Smooth muscle cell (in vitro differentiated cells): ENCODE data around the gene KIF6. TPM values are rescaled to one million over a fixed set of nuclear protein-coding genes. Genes with fewer than 3 reads are reported as not detected.
A peak's percentile ranks its signal among the peaks of the same experiment; 100 is the strongest.

Source experiments
- DNase-seq: peaks from one replicate; lab custom pipeline; 2025; ENCODE audit not compliant: unreplicated experiment; lab: John Stamatoyannopoulos, UW
- H2AFZ ChIP-seq: fragments of 200-600 bp; sonication (generic); 2 replicates; pipeline ENCODE4 v1.6.0; 2016; ENCODE audit warnings: antibody characterized with exemption, low read depth, mild to moderate bottlenecking
- H3F3A ChIP-seq: fragments of 200-600 bp; sonication (generic); 2 replicates; pipeline ENCODE4 v1.6.0; 2017; ENCODE audit warnings: antibody characterized with exemption, low read depth
- H3K27ac ChIP-seq: fragments of 200-600 bp; sonication (generic); 2 replicates; pipeline ENCODE4 v1.5.1; 2016; ENCODE audit warnings: low read depth, mild to moderate bottlenecking
- H3K27me3 ChIP-seq: fragments of 200-600 bp; sonication (generic); 2 replicates; pipeline ENCODE4 v1.6.1; 2016; ENCODE audit warnings: low read depth, mild to moderate bottlenecking
- H3K36me3 ChIP-seq: fragments of 200-600 bp; sonication (generic); 2 replicates; pipeline ENCODE4 v1.5.1; 2016; ENCODE audit warnings: low read depth
- H3K4me1 ChIP-seq: fragments of 200-600 bp; sonication (generic); 2 replicates; pipeline ENCODE4 v1.5.1; 2016; ENCODE audit warnings: low read depth
- H3K4me2 ChIP-seq: fragments of 200-600 bp; sonication (generic); 2 replicates; pipeline ENCODE4 v1.6.0; 2016; ENCODE audit warnings: mild to moderate bottlenecking
- H3K4me3 ChIP-seq: fragments of 200-600 bp; sonication (generic); 2 replicates; pipeline ENCODE4 v1.5.1; 2016; ENCODE audit warnings: mild to moderate bottlenecking
- H3K79me2 ChIP-seq: fragments of 200-600 bp; sonication (generic); 2 replicates; pipeline ENCODE4 v1.6.0; 2016; ENCODE audit warnings: low read depth, mild to moderate bottlenecking
- H3K9ac ChIP-seq: fragments of 200-600 bp; sonication (generic); 2 replicates; pipeline ENCODE4 v1.6.0; 2016; ENCODE audit warnings: low read depth
- H3K9me3 ChIP-seq: fragments of 200-600 bp; sonication (generic); replicated peaks from 2 replicates; pipeline ENCODE4 v1.5.1; 2016; ENCODE audit warnings: low read depth
- H4K20me1 ChIP-seq: fragments of 200-600 bp; sonication (generic); 2 replicates; pipeline ENCODE4 v1.6.0; 2016; ENCODE audit warnings: low read depth
- WGBS: methylation state at CpG from one replicate; pipeline ENCODE4 v1.1.7; 2016; ENCODE audit warnings: low lambda C conversion rate; 5-methylcytosine and 5-hydroxymethylcytosine counted together
- polyA plus RNA-seq: library from polyadenylated mRNA; unstranded; fragments of >200 nt; fragmentation: Nextera tagmentation; extraction: Ambion mirVana; gene quantifications from 2 replicates; pipeline ENCODE4 v1.2.1, GENCODE V29; 2016
- total RNA-seq: library from RNA; depleted of rRNA; stranded (reverse); fragments of >200 nt; gene quantifications from 2 replicates; pipeline ENCODE4 v1.2.3, GENCODE V29; 2014
- TF ChIP-seq, protein P1 (sequence below): fragments of 200-600 bp; sonication (generic); IDR thresholded peaks from 2 replicates; pipeline ENCODE4 v1.5.1; 2017; ENCODE audit warnings: borderline replicate concordance, mild to moderate bottlenecking, antibody characterized with exemption; ENCODE audit not compliant: insufficient read depth, poor library complexity, severe bottlenecking

KIF6 gene
- total and polyA plus RNA-seq, 2 experiments from 2014 or later = 1.1 to 1.5 TPM

DNA sequence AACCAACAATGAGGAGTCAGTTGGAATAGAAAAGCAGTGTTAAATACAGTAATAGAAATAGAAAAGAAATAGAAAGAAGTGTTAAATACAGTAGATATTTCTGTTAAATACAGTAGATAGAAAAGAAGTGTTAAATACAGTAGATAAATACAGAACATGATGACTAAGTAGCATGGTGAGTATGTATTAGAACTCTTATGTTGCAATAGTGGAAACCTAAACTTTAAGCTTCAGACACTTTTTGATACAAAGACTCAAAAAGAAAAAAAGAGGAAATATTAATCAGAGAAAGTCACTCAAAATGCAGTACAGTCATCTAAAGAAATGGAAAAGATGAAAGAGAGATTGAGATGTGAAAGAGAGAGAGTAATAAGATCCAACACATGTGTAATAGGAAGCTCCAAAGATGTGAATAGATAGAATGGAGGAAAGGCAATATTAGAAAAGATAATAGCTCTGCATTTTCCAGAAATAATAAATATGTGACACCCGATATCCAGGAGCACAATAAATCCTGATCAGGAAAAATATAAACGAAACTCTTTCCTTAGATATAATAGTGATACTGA is 271.2 kb downstream of the KIF6 start:
- Histone ChIP-seq H3K79me2 (no peaks in the 10 kb centered on the region), H3F3A (peaks cover 16% of the 10 kb centered on the region), H3K9ac (no peak overlapping the region), H3K4me1 (no peaks in the 10 kb centered on the region), H3K4me2 (no peak overlapping the region), H3K27me3 (no peaks in the 10 kb centered on the region), H3K4me3 (no peak overlapping the region), H3K27ac (no peak overlapping the region), H3K36me3 (peaks cover 5% of the 10 kb centered on the region), H2AFZ (no peak overlapping the region), H3K9me3 (no peaks in the 10 kb centered on the region), H4K20me1 (no peaks in the 10 kb centered on the region)
- DNase-seq = no peak
- TF ChIP-seq, protein P1, sequence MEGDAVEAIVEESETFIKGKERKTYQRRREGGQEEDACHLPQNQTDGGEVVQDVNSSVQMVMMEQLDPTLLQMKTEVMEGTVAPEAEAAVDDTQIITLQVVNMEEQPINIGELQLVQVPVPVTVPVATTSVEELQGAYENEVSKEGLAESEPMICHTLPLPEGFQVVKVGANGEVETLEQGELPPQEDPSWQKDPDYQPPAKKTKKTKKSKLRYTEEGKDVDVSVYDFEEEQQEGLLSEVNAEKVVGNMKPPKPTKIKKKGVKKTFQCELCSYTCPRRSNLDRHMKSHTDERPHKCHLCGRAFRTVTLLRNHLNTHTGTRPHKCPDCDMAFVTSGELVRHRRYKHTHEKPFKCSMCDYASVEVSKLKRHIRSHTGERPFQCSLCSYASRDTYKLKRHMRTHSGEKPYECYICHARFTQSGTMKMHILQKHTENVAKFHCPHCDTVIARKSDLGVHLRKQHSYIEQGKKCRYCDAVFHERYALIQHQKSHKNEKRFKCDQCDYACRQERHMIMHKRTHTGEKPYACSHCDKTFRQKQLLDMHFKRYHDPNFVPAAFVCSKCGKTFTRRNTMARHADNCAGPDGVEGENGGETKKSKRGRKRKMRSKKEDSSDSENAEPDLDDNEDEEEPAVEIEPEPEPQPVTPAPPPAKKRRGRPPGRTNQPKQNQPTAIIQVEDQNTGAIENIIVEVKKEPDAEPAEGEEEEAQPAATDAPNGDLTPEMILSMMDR = no peak
- WGBS = 83% methylated on average over 2 of the region's 2 CpGs

DNA sequence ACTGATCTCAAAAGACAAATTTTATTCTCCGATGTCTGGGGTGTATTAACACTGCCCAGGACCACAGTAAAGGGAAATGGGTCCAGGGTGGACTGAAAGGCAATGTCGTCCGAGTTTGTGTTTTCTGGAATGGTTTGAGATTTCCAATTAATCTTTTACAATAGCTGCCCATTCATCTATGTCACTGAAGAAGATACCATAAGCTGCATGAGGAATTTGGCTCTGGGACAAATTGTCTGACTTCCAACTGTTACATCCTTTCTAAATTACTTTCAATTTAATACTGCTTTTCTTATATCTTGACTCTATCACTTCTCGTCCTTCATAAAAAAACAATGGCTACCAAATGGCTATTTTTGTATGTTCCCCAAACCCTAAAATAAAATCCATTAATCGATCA is 272.0 kb downstream of the KIF6 start:
- DNase-seq = no peak
- H3K27me3 ChIP-seq = no peaks in the 10 kb centered on the region
- WGBS = 89% methylated on average over 5 of the region's 5 CpGs
- H3F3A ChIP-seq = peaks cover 16% of the 10 kb centered on the region
- TF ChIP-seq, protein P1 = no peak
- H3K27ac ChIP-seq = peak overlapping the region; percentile 78
- no peaks in the 10 kb centered on the region for H4K20me1 ChIP-seq
- no peak overlapping the region for H2AFZ ChIP-seq
- H3K4me3 ChIP-seq = no peak overlapping the region
- H3K9ac ChIP-seq = no peak overlapping the region
- peak overlapping the region; percentile 58 for H3K4me2 ChIP-seq
- no peaks in the 10 kb centered on the region for H3K9me3 ChIP-seq
- no peaks in the 10 kb centered on the region for H3K79me2 ChIP-seq
- H3K36me3 ChIP-seq = peaks cover 5% of the 10 kb centered on the region
- no peaks in the 10 kb centered on the region for H3K4me1 ChIP-seq

DNA sequence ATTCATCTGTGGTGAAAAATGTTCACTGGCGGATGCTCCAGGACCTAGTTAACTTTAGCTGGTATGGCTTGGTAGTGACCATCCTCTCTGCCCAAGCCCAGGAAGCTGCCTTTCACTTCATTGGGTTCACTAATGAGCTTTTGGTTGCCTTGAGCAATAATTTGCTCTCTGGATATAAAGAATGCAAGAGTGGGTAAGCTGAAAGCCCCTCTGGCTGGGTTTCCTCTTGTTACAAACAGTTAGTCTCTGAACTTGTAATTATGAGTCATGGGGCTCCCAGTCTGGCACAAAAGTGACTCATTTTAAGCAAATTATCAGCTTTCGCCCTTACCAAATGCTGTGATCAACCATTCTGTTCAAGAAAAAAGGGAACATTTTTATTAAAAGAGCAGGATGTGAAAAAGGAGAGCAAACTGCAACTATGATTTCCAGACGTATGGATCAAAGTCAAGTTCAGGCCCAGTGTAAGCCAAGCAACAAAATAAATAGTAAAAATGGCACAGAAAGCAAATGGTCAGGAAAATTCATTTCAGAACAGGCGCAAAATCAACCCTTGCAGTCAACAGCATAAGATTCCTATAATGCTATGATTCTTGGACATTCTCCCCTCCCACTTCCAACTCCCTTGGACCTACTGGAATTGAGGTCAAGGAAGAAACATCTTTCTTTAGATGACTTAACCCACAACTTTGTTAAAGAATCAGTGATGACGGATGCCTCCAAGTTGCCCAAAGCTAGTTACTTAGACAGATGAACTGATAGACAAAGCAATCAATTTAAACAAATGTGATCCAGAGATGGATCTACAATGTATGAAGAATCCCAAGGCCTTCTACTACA is 272.7 kb downstream of the KIF6 start:
- H3K36me3 ChIP-seq = peaks cover 5% of the 10 kb centered on the region
- no peak overlapping the region for H3K9ac ChIP-seq
- no peaks in the 10 kb centered on the region for H4K20me1 ChIP-seq
- DNase-seq = no peak
- 52% methylated on average over 5 of the region's 5 CpGs for WGBS
- no peaks in the 10 kb centered on the region for H3K79me2 ChIP-seq
- peak overlapping the region; percentile 58 for H3K4me2 ChIP-seq
- TF ChIP-seq, protein P1 = no peak
- H3K27me3 ChIP-seq = no peaks in the 10 kb centered on the region
- H3K4me3 ChIP-seq = no peak overlapping the region
- H3K9me3 ChIP-seq = no peaks in the 10 kb centered on the region
- H3K27ac ChIP-seq = peak overlapping the region; percentile 78
- H2AFZ ChIP-seq = no peak overlapping the region
- peaks cover 16% of the 10 kb centered on the region for H3F3A ChIP-seq
- no peaks in the 10 kb centered on the region for H3K4me1 ChIP-seq

- no peaks in the 10 kb centered on the region for H3K9me3 ChIP-seq
- no peak overlapping the region for H2AFZ ChIP-seq
- TF ChIP-seq, protein P1 = peak; percentile 35
- peak overlapping the region; percentile 78 for H3K27ac ChIP-seq
- H3K27me3 ChIP-seq = no peaks in the 10 kb centered on the region
- H3K4me2 ChIP-seq = peak overlapping the region; percentile 58
- H3K4me3 ChIP-seq = no peak overlapping the region
- H3F3A ChIP-seq = peaks cover 16% of the 10 kb centered on the region
- no peak overlapping the region for H3K9ac ChIP-seq
- peaks cover 5% of the 10 kb centered on the region for H3K36me3 ChIP-seq
- no peaks in the 10 kb centered on the region for H3K79me2 ChIP-seq
- no peaks in the 10 kb centered on the region for H3K4me1 ChIP-seq
- H4K20me1 ChIP-seq = no peaks in the 10 kb centered on the region
- WGBS = 63% methylated on average over 2 of the region's 2 CpGs
- no peak for DNase-seq
Observed at GRCh38 chr6:39451831-39452230, 273.4 kb downstream of the KIF6 start.
